ENCODE results near the gene CLMN.

The CLMN gene

GRCh38 chr14:95318399-95319311 lies 1.1 kb downstream of the CLMN start:
- no peak for DNase-seq

DNA sequence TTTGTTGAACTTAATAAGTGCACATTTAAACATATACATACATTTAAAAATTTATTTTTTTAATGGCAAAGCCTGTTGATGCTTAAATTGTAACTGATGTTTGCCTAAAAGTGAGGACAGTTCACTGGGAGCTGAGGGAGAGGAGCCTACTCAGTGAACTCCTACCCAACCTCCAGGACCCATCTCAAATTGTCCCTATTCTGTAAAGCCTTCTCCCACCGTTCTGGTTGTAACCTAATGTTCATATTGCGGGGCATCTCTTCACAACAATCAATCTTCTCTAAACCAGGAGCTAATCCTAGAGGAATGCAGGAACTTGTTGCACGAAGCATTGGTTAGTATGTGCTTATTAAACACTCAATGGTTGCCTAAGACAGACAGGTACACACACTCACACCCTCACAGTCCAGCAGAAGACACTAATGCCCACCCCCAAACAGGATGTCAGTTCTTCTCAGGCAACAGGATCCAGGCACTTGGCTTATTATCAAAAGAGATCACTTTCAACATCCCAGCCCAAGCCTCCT lies 1.8 kb downstream of the CLMN start:
- no peak for DNase-seq

- no peak for DNase-seq
Measured at GRCh38 chr14:95316821-95317220, 2.9 kb downstream of the CLMN start.

GRCh38 chr14:95315579-95315978 lies 4.1 kb downstream of the CLMN start:
- DNase-seq = peak; percentile 20

DNA sequence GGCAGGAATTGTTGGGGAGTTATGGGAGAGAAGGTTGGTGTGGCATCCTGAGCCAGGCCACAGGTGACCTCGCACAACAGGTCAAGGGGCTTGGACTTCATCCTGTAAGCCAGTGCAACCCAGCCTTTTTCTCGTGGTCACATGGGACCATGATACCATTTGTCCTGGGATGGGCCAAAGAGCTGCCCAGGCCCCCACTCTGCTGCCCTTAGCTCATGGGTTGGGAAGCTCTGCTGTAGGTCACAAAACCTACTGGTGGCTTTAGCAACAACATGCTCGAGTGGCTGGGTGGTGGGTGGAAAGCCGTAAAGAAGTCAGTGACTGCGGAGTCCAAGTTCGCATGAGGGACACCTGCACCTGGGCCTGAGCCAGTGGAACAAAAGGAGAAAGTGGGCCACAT lies 4.6 kb downstream of the CLMN start:
- DNase-seq = no peak

DNA sequence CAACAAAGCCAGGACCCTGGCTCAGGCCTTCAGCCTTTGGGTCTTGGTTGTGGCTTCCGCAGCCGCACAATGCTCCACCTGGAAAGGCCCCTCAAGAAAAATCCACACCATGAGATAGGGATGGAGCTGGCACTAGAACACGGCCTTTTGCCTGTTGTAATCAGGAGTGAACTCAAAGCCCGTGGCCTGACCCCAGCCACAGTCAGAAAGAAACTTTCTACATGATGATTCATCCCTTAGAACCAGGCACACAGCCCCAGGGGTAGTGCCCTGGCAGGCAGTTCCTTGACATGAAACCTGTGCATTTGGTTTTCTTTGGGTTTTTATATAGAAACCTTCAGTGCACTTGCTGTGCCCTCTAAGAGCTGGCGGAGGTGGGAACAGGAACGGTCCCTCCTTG lies 5.1 kb downstream of the CLMN start:
- DNase-seq = peak; percentile 85

DNA sequence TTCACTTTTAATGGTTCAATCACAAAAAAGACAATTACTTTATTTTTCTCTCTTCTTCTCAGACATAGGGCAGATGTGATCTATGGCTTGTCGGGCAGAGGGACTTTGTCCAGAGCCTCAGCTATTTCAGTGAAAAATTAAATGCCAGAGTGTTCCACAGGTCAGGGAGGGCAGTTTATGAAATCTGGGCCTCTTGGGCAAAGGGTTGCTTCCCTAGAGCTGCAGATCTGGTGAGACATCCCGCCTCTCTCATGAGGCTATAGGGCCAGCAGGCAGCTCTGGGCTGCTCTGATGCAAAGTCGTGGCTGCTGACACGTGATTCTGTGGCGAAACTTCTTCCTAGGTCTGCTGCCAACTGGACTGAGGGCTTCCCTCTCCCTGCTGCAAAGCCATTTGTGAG lies 6.0 kb downstream of the CLMN start:
- DNase-seq = peak; percentile 94

- DNase-seq = peak; percentile 24
Measured at GRCh38 chr14:95313190-95313589, 6.5 kb downstream of the CLMN start.

GRCh38 chr14:95312311-95312710 lies 7.4 kb downstream of the CLMN start:
- DNase-seq = no peak

DNA sequence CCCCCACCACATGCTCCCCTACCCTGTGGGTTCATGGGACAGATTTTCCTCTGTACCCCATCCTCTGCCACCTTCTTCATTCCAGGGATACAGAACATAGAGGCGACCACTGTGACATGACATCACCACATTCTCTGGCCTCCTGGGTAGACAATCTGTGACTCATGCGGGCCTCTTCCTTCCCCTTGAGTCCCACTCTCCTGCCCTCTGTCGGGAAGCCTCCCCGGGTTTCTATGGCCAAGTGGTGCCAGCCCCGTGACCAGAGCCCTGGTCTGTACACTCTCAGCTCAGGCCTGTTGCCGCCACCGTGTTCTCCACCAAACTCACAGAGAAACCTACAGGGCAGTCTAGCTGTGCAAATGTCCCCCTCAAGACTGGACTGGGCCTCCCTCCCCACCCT lies 8.0 kb downstream of the CLMN start:
- DNase-seq = peak; percentile 47

- DNase-seq = no peak
Measured at GRCh38 chr14:95310635-95311380, 8.9 kb downstream of the CLMN start.

- DNase-seq = no peak
Measured at GRCh38 chr14:95309261-95310051, 10.3 kb downstream of the CLMN start.

DNA sequence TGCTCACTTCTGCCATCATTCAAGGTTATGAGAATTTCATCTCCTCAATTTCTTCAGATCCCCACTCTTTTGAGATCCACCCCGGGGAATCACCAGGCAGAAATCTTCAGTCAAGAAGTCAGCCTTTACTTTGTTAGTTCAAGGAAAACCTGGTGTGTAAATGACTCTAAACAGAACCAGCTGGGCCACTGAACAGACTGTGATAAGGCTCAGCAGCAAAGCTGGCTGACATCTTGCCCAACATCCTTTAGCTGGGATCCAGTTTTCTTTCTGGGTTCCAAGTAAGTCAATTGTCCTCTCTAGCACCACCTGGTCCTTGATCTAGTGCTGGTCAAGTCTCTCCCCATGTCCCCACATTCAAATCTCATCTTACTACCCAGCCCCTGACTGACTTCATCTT lies 11.6 kb downstream of the CLMN start:
- no peak for DNase-seq

GRCh38 chr14:95307402-95308041 lies 12.2 kb downstream of the CLMN start:
- no peak for DNase-seq

DNA sequence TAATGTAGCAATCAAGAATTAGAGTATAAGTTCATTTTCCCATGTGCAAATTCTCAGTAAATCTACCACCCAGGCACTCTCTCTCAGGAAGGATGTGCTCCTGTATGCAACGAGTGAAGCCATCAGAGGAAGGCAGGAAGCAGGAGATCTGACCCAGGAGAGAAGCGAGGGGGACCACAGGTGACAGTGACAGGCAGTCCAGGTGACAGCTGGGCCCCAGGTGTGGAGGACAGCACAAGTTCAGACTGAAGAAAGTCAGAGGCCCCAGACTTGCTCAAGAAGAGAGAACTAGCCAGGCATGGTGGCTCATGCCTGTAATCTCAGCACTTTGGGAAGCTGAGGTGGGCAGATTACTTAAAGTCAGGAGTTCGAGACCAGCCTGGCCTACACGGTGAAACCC lies 13.8 kb downstream of the CLMN start:
- no peak for DNase-seq

DNA sequence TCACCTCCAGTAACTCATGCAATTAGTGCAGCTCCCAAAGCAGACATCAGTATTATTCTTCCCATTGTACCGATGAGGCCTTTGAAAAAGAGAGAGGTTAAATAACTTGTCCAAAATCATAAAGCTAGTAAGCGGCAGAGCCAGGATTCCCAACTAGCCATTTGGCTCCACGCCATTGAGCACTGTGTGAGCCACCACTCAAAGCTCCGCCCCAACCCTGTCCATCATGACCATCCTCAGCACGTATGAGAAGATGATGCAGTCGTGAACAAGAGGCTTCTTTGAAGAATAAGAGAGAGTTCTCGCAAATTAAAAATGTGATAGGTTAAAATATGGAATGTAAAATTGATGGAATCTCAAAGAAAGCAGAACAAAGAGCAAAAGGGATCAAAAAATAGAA lies 14.6 kb downstream of the CLMN start:
- DNase-seq = no peak

DNA sequence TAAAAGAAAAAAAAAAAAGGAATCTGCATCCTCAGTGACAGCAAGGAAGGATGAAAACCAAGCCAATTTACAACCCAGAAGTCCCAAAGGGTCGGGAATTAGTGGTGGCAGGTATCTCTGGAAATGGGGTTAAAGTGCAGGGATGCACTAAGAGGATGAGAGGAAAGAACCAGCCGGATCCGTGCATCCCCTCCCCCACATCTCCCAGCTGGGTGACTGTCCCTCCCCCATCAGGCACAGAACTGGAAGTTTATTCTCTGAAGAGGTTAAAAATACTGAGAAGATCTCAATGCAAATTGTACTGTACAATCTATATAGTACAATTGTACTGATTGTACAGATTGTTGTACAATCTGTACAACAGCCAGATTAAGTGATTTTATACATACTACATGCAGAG lies 15.4 kb downstream of the CLMN start:
- DNase-seq = no peak

GRCh38 chr14:95303552-95303951 lies 16.2 kb downstream of the CLMN start:
- no peak for DNase-seq

DNA sequence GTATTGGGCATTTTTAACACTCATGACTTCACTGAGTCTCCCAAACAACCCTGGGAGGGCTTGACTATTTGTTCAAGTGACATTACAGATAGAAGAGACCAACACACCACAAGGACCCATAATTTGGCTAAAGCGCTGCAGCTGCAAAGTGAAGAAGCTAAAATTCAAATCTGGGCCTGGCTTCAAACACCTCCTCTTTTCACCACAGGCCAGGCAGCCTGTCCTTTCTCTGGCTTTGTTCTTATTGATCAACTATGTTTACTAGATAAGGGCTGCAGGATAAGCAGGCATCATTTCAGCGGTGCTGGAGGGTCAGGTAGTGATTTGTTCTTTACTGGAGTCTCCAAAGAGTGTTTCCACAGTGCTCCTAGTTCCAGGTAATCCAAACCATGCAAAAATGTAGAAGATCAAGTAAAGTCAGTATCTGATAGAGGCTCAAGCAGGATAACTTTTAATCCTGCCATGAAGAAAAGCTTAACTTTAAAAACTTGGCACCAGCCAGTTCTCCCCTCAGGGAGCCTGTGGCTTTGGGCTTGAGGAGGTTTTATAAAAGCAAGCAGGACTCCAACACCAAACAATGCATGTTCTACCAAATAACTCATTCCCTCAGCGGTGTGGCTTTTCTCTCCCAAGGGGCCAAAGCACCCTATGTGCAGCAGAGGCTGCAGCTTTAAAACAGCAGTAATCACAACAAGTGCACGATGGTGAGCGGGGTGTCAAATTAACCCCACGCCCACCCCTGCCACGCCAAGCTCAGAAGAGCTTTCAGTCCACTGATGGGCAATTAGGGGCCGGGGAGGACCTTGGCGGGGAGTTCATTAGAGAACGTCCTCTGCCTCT lies 16.8 kb downstream of the CLMN start:
- no peak for DNase-seq

DNA sequence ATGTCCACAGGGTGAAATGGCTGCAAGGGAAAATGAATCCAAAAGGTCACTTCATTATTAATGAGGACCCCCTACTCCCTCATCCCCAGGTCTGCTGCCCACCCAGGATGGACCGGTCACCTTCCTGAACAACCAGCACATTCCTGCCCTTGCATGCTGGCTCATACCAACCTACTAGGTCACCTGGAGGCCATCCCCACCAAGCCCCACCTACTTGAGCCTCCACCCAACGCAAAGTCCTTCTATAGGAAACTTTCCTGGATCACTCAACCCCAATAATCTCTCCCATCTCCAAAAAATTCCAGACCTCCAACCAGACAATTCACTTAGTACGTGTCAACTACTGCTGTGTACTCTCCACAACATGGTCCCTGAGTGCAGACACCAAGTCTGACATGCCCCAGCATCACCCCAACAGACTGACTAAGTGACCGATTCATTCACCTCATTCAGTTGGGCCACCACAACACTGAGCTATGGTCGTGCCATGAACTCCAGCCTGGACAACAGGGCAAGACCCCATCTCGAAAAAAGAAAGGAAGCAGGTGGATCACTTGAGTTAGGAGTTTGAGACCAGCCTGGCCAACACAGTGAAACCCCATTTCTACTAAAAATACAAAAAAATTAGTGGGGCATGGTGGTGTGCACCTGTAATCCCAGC lies 18.1 kb downstream of the CLMN start:
- DNase-seq = no peak
